Breast epithelium (tissue), 4 donors: ENCODE data around the gene CD163L1. TPM values are rescaled to one million over a fixed set of nuclear protein-coding genes. Genes with fewer than 3 reads are reported as not detected.

ENCODE experiments used
- DNase-seq, 2 donors: peaks; one replicate each; pipeline ENCODE4 v3.0.0-alpha.2; 2019; ENCODE audit warnings: low spot score in 2 of 2
- H3K27ac ChIP-seq, 2 donors: fragments of 200-600 bp; sonication (generic) in 1 of 2; one replicate each; pipeline ENCODE4 v1.5.1; 2016 to 2019; ENCODE audit warnings: mild to moderate bottlenecking in 1 of 2
- H3K27me3 ChIP-seq, 2 donors: fragments of 200-600 bp; sonication (generic) in 1 of 2; one replicate each; pipeline versions ENCODE4 v1.5.1 to v1.6.0; 2017 to 2019; ENCODE audit warnings: control low read depth in 1 of 2, mild to moderate bottlenecking in 1 of 2
- H3K36me3 ChIP-seq: fragments of 200-600 bp; one replicate; pipeline ENCODE4 v1.5.1; 2019
- H3K4me1 ChIP-seq, 2 donors: fragments of 200-600 bp; sonication (generic); one replicate each; pipeline ENCODE4 v1.5.1; 2016 to 2019; ENCODE audit warnings: control low read depth in 1 of 2
- H3K4me3 ChIP-seq, 3 donors: fragments of 200-600 bp; sonication (generic); 1 replicate in 2 of 3; 2 replicates in 1 of 3; pipeline ENCODE4 v1.5.1; 2016 to 2019; ENCODE audit warnings: mild to moderate bottlenecking in 3 of 3, moderate library complexity in 2 of 3
- H3K9me3 ChIP-seq, 2 donors: fragments of 200-600 bp; sonication (generic) in 1 of 2; one replicate each; pipeline ENCODE4 v1.5.1; 2016 to 2019; ENCODE audit warnings: control low read depth in 1 of 2
- CTCF ChIP-seq, 3 donors: fragments of 450-650 bp; IDR thresholded peaks; one replicate each; pipeline ENCODE4 v1.5.1; 2016 to 2017; ENCODE audit warnings: antibody characterized with exemption in 3 of 3, mild to moderate bottlenecking in 3 of 3, moderate library complexity in 3 of 3
- POLR2A ChIP-seq: fragments of 450-650 bp; IDR thresholded peaks from one replicate; pipeline ENCODE4 v1.6.1; 2016; ENCODE audit warnings: antibody characterized with exemption, mild to moderate bottlenecking, moderate library complexity
- POLR2AphosphoS5 ChIP-seq, 3 donors: sonication (generic); formaldehyde crosslinking; IDR thresholded peaks; one replicate each; pipeline ENCODE4 v1.6.1; 2017; ENCODE audit warnings: antibody characterized with exemption in 3 of 3
- intact Hi-C: fragments of 100-400 bp; cut with DNase I; formaldehyde crosslinking; loops from one replicate; pipeline ENCODE4 v1.15.1; 2023; ENCODE audit warnings: low total_unique reads
- total RNA-seq, 3 donors: library from RNA; depleted of rRNA; stranded (reverse); fragments of >200 nt; gene quantifications; one replicate each; pipeline ENCODE4 v1.1.0, GENCODE V29; 2016

Gene CD163L1
- total RNA-seq, 3 donors from 2014 or later = 0.33 to 14.9 (median 3.5) TPM

- TF ChIP-seq POLR2AphosphoS5 (IDR thresholded peaks at IDR 0.05) (no peak), CTCF (IDR thresholded peaks at IDR 0.05) (no peak), POLR2A (no peak)
- Histone ChIP-seq H3K27ac (no peak overlapping the region), H3K4me1 (no peaks in the 10 kb centered on the region), H3K36me3 (peaks cover 4% of the 10 kb centered on the region), H3K9me3 (no peaks in the 10 kb centered on the region), H3K27me3 (no peaks in the 10 kb centered on the region), H3K4me3 (no peak overlapping the region)
- intact Hi-C loops = no loop called here
- DNase-seq = no peak
These were observed 40.5 kb downstream of the CD163L1 start for GRCh38 chr12:7403466-7403865.

DNA sequence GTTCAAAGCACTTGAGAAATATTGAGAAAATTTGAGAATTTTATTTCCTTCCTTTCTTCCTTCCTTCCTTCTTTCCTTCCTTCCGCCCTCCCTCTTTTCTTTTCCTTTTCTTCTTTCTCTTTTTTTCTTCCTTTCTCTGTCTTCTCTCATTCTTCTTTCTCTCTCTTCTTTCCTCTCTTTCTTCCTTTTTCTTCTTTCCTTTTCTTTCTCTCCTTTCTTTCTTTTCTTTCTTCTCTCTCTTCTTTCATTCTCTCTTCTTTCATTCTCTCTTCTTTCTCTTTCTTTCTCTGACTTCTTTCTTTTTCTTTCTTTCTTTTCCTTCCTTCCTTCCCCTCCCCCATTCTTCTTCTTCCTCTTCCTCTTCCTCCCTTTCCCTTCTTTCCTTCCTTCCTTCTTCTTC is 44.9 kb downstream of the CD163L1 start:
- Histone ChIP-seq H3K27ac (no peak overlapping the region), H3K9me3 (no peaks in the 10 kb centered on the region), H3K36me3 (peaks cover 4% of the 10 kb centered on the region), H3K27me3 (no peaks in the 10 kb centered on the region), H3K4me3 (no peak overlapping the region), H3K4me1 (no peaks in the 10 kb centered on the region)
- no peak for DNase-seq
- no peak for TF ChIP-seq POLR2A
- intact Hi-C loops = no loop called here

- Histone ChIP-seq H3K9me3 (no peaks in the 10 kb centered on the region), H3K27me3 (no peaks in the 10 kb centered on the region), H3K36me3 (no peaks in the 10 kb centered on the region), H3K27ac (no peak overlapping the region), H3K4me1 (no peaks in the 10 kb centered on the region), H3K4me3 (no peak overlapping the region)
- DNase-seq = no peak
- no peak for TF ChIP-seq CTCF (IDR thresholded peaks at IDR 0.05)
- no peak for TF ChIP-seq POLR2A
- no peak for TF ChIP-seq POLR2AphosphoS5 (IDR thresholded peaks at IDR 0.05)
- intact Hi-C loops = no loop called here
These were observed 47.5 kb downstream of the CD163L1 start for GRCh38 chr12:7396418-7396817.

- no peaks in the 10 kb centered on the region for H3K9me3 ChIP-seq
- no peak overlapping the region for H3K27ac ChIP-seq
- no peaks in the 10 kb centered on the region for H3K36me3 ChIP-seq
- TF ChIP-seq POLR2A = no peak
- TF ChIP-seq POLR2AphosphoS5 (IDR thresholded peaks at IDR 0.05) = no peak
- TF ChIP-seq CTCF (IDR thresholded peaks at IDR 0.05) = no peak
- DNase-seq = no peak
- no peaks in the 10 kb centered on the region for H3K4me1 ChIP-seq
- H3K4me3 ChIP-seq = no peak overlapping the region
- no peaks in the 10 kb centered on the region for H3K27me3 ChIP-seq
- intact Hi-C loops = no loop called here
These were observed 48.0 kb downstream of the CD163L1 start for GRCh38 chr12:7395950-7396349.

DNA sequence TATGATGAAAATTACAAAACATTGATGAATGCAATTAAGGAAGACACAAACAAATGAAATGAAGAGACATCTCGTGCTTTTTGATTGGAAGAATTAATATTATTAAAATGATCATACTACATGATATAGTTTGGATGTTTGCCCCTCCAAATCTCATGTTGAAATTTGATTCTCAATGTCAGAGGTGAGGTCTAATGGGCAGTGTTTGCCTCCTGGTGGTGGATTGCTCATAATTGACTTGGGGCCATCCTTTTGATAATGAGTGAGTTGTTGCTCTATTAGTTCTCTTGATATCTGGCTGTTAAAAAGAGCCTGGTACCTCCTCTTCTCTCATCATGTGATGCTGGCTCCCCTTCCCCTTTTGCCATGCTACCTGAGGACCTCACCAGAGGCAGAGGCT is 56.7 kb downstream of the CD163L1 start:
- H3K36me3 ChIP-seq = no peaks in the 10 kb centered on the region
- no peaks in the 10 kb centered on the region for H3K9me3 ChIP-seq
- no peaks in the 10 kb centered on the region for H3K27me3 ChIP-seq
- DNase-seq = no peak
- TF ChIP-seq POLR2AphosphoS5 (IDR thresholded peaks at IDR 0.05) = no peak
- TF ChIP-seq POLR2A = no peak
- no peak overlapping the region for H3K4me3 ChIP-seq
- H3K27ac ChIP-seq = no peak overlapping the region
- no peaks in the 10 kb centered on the region for H3K4me1 ChIP-seq
- intact Hi-C loops = no loop called here

DNA sequence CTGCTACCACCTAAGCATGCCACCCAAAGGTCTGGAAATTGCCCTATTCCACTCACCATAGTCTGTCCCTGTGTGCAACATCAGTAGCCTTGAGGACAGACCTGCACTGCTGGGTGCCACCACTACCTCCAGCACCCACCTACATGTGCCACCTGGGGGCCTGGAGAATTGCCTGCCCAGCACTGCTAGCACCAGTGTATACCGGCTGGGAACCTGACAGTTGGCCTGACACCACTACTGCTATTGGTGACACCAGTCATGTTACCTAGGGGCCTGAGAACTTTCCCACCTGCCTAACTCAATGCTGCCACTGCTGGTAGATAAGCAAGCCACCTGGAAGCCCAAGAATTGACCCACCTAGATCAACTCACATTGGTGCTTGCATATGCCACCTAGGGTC is 60.8 kb downstream of the CD163L1 start:
- Histone ChIP-seq H3K4me1 (no peaks in the 10 kb centered on the region), H3K9me3 (no peaks in the 10 kb centered on the region), H3K36me3 (no peaks in the 10 kb centered on the region), H3K27ac (no peak overlapping the region), H3K4me3 (no peak overlapping the region), H3K27me3 (no peaks in the 10 kb centered on the region)
- no peak for TF ChIP-seq POLR2AphosphoS5 (IDR thresholded peaks at IDR 0.05)
- TF ChIP-seq POLR2A = no peak
- no peak for TF ChIP-seq CTCF (IDR thresholded peaks at IDR 0.05)
- intact Hi-C loops = no loop called here
- DNase-seq = no peak
